Erythroblast (primary cell): ENCODE results near the gene CSMD2.
"Not testable (repeated sequence)": the region's sequence is repeated elsewhere in the genome, so short reads cannot be mapped to it uniquely, and the experiment has no call there.

Experiments
- DNase-seq, 2 experiments: peaks; one replicate each; lab custom pipeline; 2025; lab: John Stamatoyannopoulos, UW
- GATA1 ChIP-seq: IDR thresholded peaks from 2 replicates; pipeline ENCODE4 v1.6.1; 2011; ENCODE audit warnings: low read depth, mild to moderate bottlenecking, control low read depth, low read length, moderate library complexity
- POLR2A ChIP-seq: IDR thresholded peaks from 2 replicates; pipeline ENCODE4 v1.6.1; 2011; ENCODE audit warnings: mild to moderate bottlenecking, low read length

CSMD2 gene

DNA sequence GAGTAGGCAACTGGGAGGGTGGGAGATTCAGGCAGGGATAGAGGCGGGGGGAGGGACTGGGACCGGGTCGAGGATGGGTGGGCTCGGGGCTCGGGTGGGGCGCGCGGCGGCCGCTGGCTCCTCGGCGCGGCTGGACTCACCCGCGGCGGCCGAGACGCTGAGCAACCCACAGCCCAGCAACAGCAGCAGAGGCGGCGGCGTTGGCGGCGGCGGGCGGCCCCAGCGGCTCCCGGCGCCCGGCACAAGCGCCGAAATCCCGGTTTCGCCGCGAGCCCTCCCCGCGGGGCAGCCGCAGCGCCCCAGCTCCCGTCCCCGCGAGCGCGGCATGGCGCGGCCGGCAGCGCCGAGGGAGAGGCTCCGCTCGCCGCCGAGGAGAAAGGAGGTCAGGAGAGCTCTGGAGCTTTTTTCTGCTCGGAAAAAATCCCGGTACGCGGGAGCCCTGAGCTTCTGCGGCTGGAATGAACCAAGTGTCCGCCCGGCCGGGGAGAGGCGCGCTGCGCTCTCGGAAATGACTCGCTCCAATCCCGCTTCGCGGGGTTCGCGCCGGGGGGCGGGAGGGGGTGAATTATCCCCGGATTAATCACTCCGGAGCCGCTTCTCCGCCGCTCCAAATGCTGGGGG lies at the start of gene CSMD2:
Gene CSMD2, minus strand, starts transcription at position 460 of the 621 bp plus-strand sequence. Its CDS starts 133 bp downstream, at position 327.
- no peak for DNase-seq
- TF ChIP-seq POLR2A (no peak), GATA1 (no peak)

DNA sequence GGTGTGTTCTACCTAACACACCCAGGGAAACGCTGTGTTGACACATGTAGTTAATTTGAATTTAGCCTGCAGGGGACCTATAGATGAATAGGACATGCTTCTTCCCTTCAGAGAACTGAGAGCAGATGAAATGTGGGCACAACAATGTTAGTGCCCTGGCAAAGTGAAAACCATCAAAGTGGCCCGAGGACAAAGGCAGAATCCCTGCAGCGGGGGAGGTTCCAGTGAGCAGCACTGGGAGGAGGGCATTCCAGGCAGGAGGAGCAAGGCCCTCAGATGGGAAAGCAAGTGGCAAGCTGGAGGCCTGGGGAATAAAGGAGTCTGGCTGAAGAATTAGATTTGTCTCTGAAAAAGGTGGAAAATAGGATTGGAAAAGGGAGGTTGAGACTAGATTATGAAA lies 48.9 kb upstream of the CSMD2 start:
- TF ChIP-seq GATA1 (no peak), POLR2A (no peak)
- DNase-seq = no peak

DNA sequence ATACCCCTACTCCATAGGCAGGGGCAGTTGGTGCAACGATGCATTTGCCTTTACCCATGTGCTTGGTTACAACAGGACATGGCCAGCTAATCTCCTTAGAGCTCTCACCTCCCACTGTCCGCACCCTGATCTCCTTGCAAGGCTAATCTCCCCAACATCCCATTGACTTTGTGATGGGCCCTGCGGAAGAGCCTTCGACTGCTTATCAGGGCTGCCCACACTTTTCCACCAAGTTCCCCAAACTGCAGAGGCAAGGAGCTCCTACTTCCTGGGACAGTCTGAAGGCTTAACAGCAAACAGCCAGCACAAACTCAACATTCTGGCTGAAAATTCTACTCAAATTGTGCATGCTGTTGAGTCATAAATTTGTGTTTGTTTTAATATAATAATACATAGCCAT lies 47.6 kb upstream of the CSMD2 start:
- no peak for DNase-seq
- TF ChIP-seq GATA1 (no peak), POLR2A (no peak)

DNA sequence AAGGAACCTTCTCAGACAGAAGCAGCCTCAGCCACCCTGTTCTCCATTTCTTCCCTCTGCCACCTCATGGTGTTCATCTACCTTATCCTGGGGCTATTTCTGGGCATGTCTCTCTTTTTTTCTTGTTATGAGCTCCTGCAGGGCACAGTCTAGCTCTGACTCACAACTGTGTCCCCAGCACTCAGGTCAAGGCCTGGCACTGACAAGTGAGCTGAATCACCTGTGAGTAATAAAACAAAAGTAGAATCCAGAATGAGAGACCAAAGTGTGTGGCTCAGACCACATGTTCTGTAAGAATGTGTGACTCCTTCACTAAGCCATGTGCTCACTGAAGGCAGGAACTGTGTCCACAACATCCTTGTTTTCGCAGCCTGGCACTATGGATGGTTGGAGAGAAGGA lies 34.9 kb upstream of the CSMD2 start:
- no peak for TF ChIP-seq POLR2A
- TF ChIP-seq GATA1 = no peak
- no peak for DNase-seq

DNA sequence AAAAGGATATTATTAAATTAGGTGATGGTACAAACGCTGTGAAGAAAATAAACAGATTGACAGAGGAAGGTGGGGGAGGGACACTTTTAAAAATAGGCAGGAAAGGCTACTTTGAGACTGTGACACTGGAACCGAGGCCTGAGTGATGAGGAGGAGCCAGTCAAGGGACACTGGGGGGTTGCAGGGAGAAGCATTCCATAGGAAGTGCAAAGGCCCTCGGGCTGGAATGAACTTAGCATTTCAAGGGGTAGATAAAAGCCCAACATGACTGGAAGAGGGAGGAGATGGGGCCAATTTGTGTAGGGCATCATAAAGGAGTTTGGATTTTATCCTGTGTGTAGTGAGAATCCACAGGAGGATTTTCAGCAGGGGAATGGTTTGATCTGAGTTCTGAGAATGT lies 27.6 kb upstream of the CSMD2 start:
- no peak for DNase-seq
- no peak for TF ChIP-seq GATA1
- no peak for TF ChIP-seq POLR2A

DNA sequence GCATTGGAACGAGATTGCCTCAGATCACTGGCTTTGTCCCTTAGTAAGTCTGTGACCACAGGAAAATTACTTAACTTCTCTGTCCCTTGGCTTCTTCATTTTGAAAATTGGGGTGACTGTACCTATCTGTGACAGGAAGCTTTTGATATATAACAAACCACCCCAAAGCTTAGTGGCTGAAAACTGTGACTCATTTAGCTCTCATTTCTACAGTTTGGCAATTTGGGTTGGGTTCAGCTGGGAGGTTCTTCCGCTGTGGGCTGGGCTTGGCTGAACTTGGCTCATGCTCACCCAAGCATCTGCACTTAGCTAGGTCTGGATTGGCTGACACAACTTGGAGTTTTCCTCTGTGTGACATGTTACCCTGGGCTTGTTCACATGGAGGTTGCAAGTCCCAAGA lies 25.7 kb upstream of the CSMD2 start:
- no peak for DNase-seq
- TF ChIP-seq POLR2A (no peak), GATA1 (no peak)

DNA sequence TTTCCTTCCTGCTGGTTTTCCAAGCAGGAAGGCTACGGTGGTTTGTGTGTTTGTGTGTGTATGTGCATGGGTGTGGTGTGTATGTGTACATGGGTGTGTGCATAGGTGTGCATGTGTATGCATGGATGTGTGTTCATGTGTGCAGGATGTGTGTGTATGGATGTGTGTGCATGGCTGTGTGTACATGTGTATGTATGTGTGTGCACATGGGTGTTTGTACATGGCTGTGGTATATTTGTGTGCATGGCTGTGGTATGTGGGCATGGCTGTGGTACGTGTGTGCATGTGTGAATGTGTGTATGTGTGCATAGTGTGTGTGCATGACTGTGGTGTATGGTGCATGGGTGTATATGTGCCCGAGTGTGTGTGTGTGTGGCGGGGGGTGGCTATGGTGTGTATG lies 24.0 kb upstream of the CSMD2 start:
- no peak for DNase-seq

DNA sequence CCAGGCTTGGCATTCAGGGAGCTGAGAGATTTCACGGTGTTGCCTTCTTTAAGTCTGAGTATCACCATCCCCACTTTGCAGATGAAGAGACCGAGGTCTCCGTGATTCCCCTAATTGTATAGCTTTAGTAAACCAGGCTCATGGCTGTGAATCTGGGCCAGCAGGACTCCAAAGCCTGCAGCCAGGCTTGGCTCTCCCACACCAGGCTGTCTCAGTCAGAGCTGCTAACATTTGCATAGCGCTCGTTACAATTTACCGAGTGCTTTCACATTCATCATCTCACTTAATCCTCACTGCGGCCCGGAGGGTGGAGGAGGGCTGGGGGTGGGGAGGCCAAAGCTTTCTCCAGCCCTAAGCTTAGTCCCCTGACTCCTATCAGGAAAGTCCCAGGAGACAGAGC lies 23.4 kb upstream of the CSMD2 start:
- no peak for DNase-seq
- TF ChIP-seq GATA1 = no peak
- TF ChIP-seq POLR2A = no peak

More for the DNA sequence above, 24.0 kb upstream of the CSMD2 start:
- no peak for TF ChIP-seq GATA1
- no peak for TF ChIP-seq POLR2A

DNA sequence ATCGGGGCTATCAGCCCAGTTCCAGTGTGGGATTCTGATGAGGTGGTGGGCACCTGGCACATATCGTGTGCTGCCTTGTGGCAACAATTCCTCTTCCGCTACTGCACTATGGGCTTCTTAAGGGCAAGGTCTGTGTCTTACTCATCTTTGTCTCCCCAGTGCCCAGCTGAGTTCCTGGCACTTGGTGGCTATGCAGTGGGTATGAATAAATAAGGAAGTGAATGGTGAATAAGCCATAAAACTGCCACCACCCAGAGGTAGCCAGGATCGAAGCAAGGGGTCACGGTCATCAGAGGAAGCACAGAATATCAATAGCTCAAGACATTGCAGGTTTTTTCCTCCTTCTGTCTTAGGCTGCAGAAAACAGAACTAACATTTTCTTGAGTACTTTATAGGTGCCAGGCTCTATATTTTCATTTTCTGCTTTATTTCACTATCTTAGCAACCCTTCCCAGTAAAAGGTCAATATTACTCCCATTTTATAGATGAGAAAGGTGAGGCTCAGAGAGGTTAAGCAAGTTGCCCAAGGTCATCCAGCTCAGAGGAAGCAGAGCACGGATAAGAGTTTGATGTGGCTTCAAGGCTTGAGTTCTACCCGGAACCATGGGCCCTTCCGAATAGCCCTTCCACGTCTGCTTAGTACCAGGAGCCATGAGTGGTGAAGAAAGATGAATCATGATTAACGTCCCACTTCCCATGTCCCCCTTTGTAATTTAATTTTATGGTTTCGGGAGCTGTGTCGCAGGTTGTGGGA lies 21.9 kb upstream of the CSMD2 start:
- TF ChIP-seq GATA1 (no peak), POLR2A (no peak)
- no peak for DNase-seq

DNA sequence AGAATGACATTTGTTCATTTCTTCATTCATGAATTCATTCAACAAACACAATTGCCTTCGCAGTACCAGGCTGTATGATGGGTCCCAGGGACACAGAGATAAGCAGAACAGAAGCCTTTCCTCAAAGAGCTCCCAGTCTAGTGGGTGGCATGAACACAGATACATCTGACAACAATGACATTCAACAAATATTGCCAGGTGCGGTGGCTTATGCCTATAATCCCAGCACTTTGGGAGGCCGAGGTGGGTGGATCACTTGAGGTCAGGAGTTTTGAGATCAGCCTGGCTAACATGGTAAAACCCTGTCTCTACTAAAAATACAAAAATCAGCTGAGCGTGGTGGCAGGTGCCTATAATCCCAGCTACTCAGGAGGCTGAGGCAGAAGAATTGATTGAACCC lies 18.4 kb upstream of the CSMD2 start:
- DNase-seq = not testable (repeated sequence)

DNA sequence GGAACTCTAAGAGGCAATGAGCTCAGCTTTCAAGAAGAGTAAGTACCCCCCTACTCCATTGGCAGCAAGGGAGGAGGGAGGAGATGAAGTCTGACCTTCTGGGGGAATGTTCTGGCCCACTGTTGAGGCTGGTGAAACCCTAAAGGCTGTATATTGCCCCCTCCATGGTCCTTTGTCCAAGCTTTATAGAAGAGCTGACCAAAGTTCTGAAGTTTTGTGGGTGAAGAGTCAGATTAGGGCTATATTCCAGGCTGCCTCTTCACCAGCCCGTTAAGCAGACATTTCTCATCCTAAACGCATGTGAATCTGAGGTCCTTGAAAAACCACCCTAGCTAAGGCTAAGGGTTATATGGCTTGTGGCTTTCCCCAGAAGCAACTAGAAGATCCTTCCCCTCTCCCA lies 13.0 kb upstream of the CSMD2 start:
- DNase-seq = no peak
- TF ChIP-seq GATA1 (no peak), POLR2A (no peak)

DNA sequence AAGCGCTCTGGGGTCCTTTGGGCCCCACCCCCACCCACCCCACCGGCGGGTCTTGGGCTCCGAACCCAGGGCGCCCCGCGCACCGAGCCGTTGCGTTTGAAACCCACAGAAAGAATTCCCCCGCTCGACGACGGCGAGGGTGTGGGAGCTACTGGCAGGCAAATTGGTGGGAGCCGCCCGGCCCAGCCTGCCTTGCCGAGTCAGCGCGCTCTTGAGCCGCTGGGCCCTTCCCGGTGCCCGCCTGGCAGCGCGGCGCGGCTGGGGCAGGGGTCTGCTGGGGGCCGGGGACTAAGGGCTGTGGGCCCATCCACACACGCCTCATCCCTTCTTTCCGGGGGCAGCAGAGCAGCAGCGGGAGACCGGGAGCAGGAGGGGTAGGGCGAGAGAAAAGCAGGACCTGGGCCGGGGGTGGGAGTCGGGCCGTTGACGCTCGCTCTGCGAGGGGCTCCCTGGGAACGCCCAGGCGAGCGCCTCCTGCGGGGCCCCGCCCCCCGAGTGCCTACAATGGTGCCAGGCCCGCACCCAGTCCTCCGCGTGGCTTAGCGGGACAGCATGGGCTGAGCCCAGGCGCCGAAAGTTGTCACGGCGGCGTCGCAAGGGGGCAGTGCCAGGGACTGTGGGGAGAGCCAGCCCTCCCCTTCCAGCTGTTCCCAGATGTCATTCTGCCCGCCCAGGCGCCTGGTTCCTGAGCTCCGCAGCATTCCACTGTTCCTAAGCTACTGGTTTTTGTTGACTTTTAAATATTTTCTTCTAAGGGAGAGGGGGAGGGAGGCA lies 12.0 kb upstream of the CSMD2 start, which contains the start of gene C1orf94:
Gene C1orf94, plus strand, starts transcription at position 78 of the 774 bp plus-strand sequence. CDS start 883 bp downstream, outside the sequence.
- TF ChIP-seq GATA1 (no peak), POLR2A (no peak)
- DNase-seq = no peak

DNA sequence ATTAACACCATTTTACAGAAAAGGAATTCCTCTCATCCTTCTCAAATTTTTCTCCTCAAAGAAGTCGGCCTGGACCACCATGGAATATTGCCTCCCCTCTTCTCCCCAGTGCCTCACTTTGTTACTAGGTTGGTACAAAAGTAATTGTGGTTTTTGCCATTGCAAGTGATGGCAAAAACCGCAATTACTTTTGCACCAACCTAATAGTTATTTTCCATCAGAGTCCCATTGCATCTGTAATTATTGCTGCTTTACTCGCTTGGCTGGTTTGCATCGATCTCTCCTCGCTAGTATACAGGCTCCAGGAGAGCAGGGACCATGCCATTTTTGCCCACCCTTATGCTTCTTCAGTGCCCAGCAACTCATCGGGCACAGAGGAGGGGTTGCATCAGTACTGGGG lies 10.7 kb upstream of the CSMD2 start:
- TF ChIP-seq POLR2A = no peak
- no peak for TF ChIP-seq GATA1
- no peak for DNase-seq

DNA sequence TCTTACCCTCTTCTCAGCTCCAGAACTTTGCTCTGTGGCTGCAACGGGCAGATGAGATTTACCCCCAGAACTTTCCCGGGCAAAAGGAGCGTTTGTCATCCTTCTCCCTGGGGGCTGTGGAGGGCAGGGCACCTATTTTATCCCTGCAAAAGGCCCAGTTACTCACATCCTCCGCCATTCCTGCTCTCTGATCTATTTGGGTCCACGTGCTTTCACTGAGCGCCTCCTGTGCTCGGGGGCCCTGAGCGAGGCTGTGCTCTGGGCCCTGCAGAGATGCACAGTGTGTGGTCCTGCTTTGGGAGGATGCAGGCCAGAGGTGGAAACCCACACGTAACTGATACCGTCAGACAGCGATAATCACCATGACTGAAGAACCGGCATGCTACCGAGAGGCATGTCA lies 2.4 kb upstream of the CSMD2 start:
- DNase-seq = no peak
- TF ChIP-seq GATA1 (no peak), POLR2A (no peak)
